Lung (tissue), 12 donors: Measurements from ENCODE around the gene WSB1. TPM values are rescaled to one million over a fixed set of nuclear protein-coding genes. Genes with fewer than 3 reads are reported as not detected.

ENCODE experiments used
- ATAC-seq: fragments of 200-7000 bp; cut with Tn5 transposase; one replicate; pipeline ENCODE4 v1.9.1; 2020; ENCODE audit warnings: moderate number of reproducible peaks; ENCODE audit not compliant: insufficient read depth, low FRiP score
- DNase-seq, 3 donors: peaks; one replicate each; pipeline ENCODE4 v3.0.0-alpha.2; 2013 to 2017
- H3K27ac ChIP-seq, 2 donors: one replicate each; pipeline ENCODE4 v1.5.1; 2013; ENCODE audit warnings: mild to moderate bottlenecking in 2 of 2, moderate library complexity in 2 of 2, control low read depth in 1 of 2, inconsistent platforms in 1 of 2, low read depth in 1 of 2, low read length in 1 of 2
- H3K27me3 ChIP-seq, 3 donors: one replicate each; pipeline ENCODE4 v1.5.1; 2013; ENCODE audit warnings: low read length in 2 of 3; ENCODE audit not compliant: control insufficient read depth in 3 of 3, insufficient read depth in 3 of 3
- H3K36me3 ChIP-seq, 4 donors: one replicate each; pipeline ENCODE4 v1.5.1; 2013; ENCODE audit warnings: low read length in 4 of 4, mild to moderate bottlenecking in 1 of 4, moderate library complexity in 1 of 4; ENCODE audit not compliant: control insufficient read depth in 4 of 4, insufficient read depth in 4 of 4
- H3K4me1 ChIP-seq, 5 donors: one replicate each; pipeline ENCODE4 v1.5.1; 2013; ENCODE audit warnings: low read length in 5 of 5, mild to moderate bottlenecking in 2 of 5, moderate library complexity in 1 of 5; ENCODE audit not compliant: control insufficient read depth in 5 of 5, insufficient read depth in 5 of 5
- H3K4me3 ChIP-seq: one replicate; pipeline ENCODE4 v1.5.1; 2013; ENCODE audit warnings: mild to moderate bottlenecking, control low read depth, moderate library complexity
- H3K9ac ChIP-seq, 2 donors: one replicate each; pipeline ENCODE4 v1.5.1; 2013; ENCODE audit warnings: low read length in 2 of 2, control low read depth in 1 of 2; ENCODE audit not compliant: insufficient read depth in 1 of 2
- H3K9me3 ChIP-seq, 4 donors: one replicate each; pipeline ENCODE4 v1.5.1; 2013; ENCODE audit warnings: low read length in 3 of 4, mild to moderate bottlenecking in 1 of 4, moderate library complexity in 1 of 4; ENCODE audit not compliant: control insufficient read depth in 4 of 4, insufficient read depth in 3 of 4
- WGBS, 2 donors: extraction: QIAGEN DNeasy Blood & Tissue Kit; methylation state at CpG; one replicate each; pipeline ENCODE4 v1.1.7; 2013; 5-methylcytosine and 5-hydroxymethylcytosine counted together
- polyA plus RNA-seq, 2 donors: library from polyadenylated mRNA; stranded (reverse); fragments of 200-250 nt; gene quantifications; one replicate each; pipeline ENCODE4 v1.2.1, GENCODE V29; 2013
- total RNA-seq, 2 donors: library from RNA; depleted of rRNA in 1 of 2; stranded (reverse); fragments of >200 nt in 1 of 2; gene quantifications; one replicate each; pipeline ENCODE4 v1.2.1, GENCODE V29; 2014 to 2021
- TF ChIP-seq, protein P1 (sequence below): IDR thresholded peaks from 2 replicates; pipeline ENCODE4 v1.5.1; 2012; ENCODE audit warnings: mild to moderate bottlenecking; ENCODE audit errors: control extremely low read depth, extremely low read depth
- donor health status: control.
- donor health status: control.
- donor health status: Bipolar disorder and iron deficiency.
- donor health status: healthy.
- donor health status: DM: yes; HTN: yes; CAD: no.

Gene WSB1
- total and polyA plus RNA-seq, 4 donors: 181 to 748 (median 268) TPM

DNA sequence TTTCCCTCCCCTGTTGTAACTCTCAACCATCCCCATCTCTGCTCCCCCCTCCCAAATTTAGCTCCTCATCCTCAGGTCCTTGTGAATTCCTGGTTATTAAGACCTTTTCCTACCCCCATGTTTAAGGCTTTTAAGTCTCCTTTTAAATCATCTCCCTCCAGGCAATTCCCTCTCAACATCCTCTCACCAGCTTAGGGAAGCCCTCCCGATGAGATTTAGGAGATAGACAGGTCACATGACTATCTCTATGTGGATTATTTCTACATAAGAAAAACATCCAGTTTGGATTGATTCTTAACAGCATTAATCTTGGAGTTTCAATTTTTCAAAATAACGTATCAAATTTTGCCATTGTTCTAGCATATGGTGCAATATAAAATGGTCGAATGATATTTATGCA is 12.5 kb upstream of the WSB1 start:
- H3K27ac ChIP-seq: peak overlapping the region in 1 of 2 donors; percentile 37
- no peaks in the 10 kb centered on the region for H3K27me3 ChIP-seq
- 50 to 68% methylated on average over 3 of the region's 3 CpGs for WGBS, 2 donors
- ATAC-seq: no peak
- H3K36me3 ChIP-seq: no peaks in the 10 kb centered on the region
- H3K4me3 ChIP-seq: no peak overlapping the region
- peaks cover 0 to 16% (median 7%) of the 10 kb centered on the region in 5 donors for H3K4me1 ChIP-seq
- H3K9ac ChIP-seq: no peak overlapping the region
- TF ChIP-seq, protein P1, sequence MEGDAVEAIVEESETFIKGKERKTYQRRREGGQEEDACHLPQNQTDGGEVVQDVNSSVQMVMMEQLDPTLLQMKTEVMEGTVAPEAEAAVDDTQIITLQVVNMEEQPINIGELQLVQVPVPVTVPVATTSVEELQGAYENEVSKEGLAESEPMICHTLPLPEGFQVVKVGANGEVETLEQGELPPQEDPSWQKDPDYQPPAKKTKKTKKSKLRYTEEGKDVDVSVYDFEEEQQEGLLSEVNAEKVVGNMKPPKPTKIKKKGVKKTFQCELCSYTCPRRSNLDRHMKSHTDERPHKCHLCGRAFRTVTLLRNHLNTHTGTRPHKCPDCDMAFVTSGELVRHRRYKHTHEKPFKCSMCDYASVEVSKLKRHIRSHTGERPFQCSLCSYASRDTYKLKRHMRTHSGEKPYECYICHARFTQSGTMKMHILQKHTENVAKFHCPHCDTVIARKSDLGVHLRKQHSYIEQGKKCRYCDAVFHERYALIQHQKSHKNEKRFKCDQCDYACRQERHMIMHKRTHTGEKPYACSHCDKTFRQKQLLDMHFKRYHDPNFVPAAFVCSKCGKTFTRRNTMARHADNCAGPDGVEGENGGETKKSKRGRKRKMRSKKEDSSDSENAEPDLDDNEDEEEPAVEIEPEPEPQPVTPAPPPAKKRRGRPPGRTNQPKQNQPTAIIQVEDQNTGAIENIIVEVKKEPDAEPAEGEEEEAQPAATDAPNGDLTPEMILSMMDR: no peak
- H3K9me3 ChIP-seq: no peaks in the 10 kb centered on the region
- DNase-seq: no peak

DNA sequence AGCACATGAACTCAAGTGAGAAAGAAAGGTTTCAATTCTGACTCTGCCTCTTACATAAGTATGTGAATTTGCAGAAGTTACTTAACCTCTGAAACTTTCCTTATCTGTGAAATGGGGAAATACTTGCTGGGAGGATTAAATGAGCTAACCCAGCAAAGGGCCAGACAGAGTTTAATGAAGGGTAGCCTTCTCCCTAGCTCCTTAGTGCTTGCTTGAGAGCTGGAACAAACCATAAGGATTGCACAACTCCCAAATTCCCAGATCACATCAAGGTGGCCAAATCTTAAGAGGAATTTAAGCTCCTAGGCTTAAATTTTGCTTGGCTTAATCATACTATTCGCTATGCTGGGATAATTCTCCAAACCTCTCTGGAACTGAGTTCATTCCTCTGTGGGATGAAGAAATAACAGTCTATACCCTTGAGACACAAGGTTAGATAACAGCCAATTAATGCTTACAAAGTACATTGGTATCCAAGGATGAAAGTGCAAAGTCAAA is 11.8 kb upstream of the WSB1 start:
- DNase-seq (no peak), ATAC-seq (peak; percentile 80)
- TF ChIP-seq, protein P1: no peak
- Histone ChIP-seq H3K27me3 (no peaks in the 10 kb centered on the region), H3K4me3 (no peak overlapping the region), H3K9ac (no peak overlapping the region), H3K36me3 (no peaks in the 10 kb centered on the region), H3K27ac (no peak overlapping the region), H3K9me3 (no peaks in the 10 kb centered on the region), H3K4me1 (peaks cover 0 to 9% (median 7%) of the 10 kb centered on the region in 5 donors)
- 57 to 77% methylated on average over 1 of the region's 1 CpG for WGBS, 2 donors

- TF ChIP-seq, protein P1: no peak
- Histone ChIP-seq H3K27ac (no peak overlapping the region), H3K27me3 (no peaks in the 10 kb centered on the region), H3K9me3 (no peaks in the 10 kb centered on the region), H3K9ac (no peak overlapping the region), H3K36me3 (no peaks in the 10 kb centered on the region), H3K4me3 (no peak overlapping the region), H3K4me1 (peaks cover 0 to 7% (median 4%) of the 10 kb centered on the region in 5 donors)
- ATAC-seq (no peak), DNase-seq (no peak)
Observed at GRCh38 chr17:27283060-27283459, 10.9 kb upstream of the WSB1 start.

- DNase-seq: no peak
- no peak for ATAC-seq
- no peak overlapping the region for H3K27ac ChIP-seq
Observed at GRCh38 chr17:27283751-27284150, 10.2 kb upstream of the WSB1 start.

More at GRCh38 chr17:27283751-27284150, 10.2 kb upstream of the WSB1 start:
- no peaks in the 10 kb centered on the region for H3K36me3 ChIP-seq
- no peaks in the 10 kb centered on the region for H3K9me3 ChIP-seq
- H3K4me1 ChIP-seq: peaks cover 0 to 7% (median 4%) of the 10 kb centered on the region in 5 donors
- no peaks in the 10 kb centered on the region for H3K27me3 ChIP-seq
- no peak overlapping the region for H3K9ac ChIP-seq
- H3K4me3 ChIP-seq: no peak overlapping the region
- TF ChIP-seq, protein P1: no peak
